PFSK-1 (cell line): ENCODE data around the gene CHODL. TPM values are rescaled to one million over a fixed set of nuclear protein-coding genes. Genes with fewer than 3 reads are reported as not detected.

ENCODE experiments used
- FOXP2 ChIP-seq: optimal IDR thresholded peaks from 2 replicates; pipeline ENCODE3; 2011; ENCODE audit warnings: borderline replicate concordance, control low read depth, inconsistent platforms; ENCODE audit not compliant: insufficient read depth; ENCODE audit errors: extremely low read length, extremely low read depth
- POLR2AphosphoS5 ChIP-seq: IDR thresholded peaks from 2 replicates; pipeline ENCODE4 v1.6.1; 2012; ENCODE audit warnings: low read depth, mild to moderate bottlenecking, control low read depth, low read length, moderate library complexity
- SIN3A ChIP-seq: IDR thresholded peaks from 2 replicates; pipeline ENCODE4 v1.6.1; 2012; ENCODE audit warnings: mild to moderate bottlenecking, low read length, moderate library complexity, borderline replicate concordance; ENCODE audit not compliant: insufficient read depth
- TAF1 ChIP-seq: IDR thresholded peaks from 2 replicates; pipeline ENCODE4 v1.6.1; 2012; ENCODE audit warnings: low read length, control low read depth, borderline replicate concordance; ENCODE audit not compliant: insufficient read depth
- polyA plus RNA-seq: library from polyadenylated mRNA; unstranded; fragments of >200 nt; gene quantifications from one replicate; pipeline ENCODE4 v1.2.1, GENCODE V29; 2012; ENCODE audit warnings: low read depth, missing spikeins; ENCODE audit not compliant: insufficient read length
- TF ChIP-seq, protein P1 (sequence below), 2 experiments: IDR thresholded peaks; 2 replicates each; pipeline versions ENCODE4 v1.6.1 to v1.8.0; 2011 to 2012; ENCODE audit warnings: low read depth in 2 of 2, low read length in 2 of 2, control low read depth in 1 of 2, inconsistent platforms in 1 of 2, mild to moderate bottlenecking in 1 of 2, moderate library complexity in 1 of 2; ENCODE audit not compliant: insufficient read depth in 1 of 2

CHODL gene, protein sequence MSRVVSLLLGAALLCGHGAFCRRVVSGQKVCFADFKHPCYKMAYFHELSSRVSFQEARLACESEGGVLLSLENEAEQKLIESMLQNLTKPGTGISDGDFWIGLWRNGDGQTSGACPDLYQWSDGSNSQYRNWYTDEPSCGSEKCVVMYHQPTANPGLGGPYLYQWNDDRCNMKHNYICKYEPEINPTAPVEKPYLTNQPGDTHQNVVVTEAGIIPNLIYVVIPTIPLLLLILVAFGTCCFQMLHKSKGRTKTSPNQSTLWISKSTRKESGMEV
- not detected for polyA plus RNA-seq

DNA sequence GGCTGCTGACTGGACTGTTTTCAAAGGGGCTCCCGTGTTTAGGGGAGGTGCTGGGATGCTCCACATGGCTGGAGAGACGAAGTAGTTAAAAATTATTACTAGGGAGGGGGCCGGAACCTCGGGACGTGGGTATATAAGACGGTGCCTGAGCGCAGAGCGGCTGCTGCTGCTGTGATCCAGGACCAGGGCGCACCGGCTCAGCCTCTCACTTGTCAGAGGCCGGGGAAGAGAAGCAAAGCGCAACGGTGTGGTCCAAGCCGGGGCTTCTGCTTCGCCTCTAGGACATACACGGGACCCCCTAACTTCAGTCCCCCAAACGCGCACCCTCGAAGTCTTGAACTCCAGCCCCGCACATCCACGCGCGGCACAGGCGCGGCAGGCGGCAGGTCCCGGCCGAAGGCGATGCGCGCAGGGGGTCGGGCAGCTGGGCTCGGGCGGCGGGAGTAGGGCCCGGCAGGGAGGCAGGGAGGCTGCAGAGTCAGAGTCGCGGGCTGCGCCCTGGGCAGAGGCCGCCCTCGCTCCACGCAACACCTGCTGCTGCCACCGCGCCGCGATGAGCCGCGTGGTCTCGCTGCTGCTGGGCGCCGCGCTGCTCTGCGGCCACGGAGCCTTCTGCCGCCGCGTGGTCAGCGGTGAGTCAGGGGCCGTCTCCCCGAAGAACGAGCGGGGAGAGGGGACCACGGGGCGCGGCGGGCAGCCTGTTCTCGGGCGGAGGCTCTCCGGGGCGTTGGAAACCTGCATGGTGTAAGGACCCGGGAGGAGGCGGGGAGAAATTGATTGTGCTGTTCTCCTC, at the start of gene CHODL:
TSS of gene CHODL (plus strand) at position 163 of the 793 bp plus-strand sequence. CDS start at position 554, 391 bp downstream.
- TF ChIP-seq FOXP2 (no peak), TAF1 (no peak), SIN3A (no peak), POLR2AphosphoS5 (no peak)
- TF ChIP-seq, protein P1, sequence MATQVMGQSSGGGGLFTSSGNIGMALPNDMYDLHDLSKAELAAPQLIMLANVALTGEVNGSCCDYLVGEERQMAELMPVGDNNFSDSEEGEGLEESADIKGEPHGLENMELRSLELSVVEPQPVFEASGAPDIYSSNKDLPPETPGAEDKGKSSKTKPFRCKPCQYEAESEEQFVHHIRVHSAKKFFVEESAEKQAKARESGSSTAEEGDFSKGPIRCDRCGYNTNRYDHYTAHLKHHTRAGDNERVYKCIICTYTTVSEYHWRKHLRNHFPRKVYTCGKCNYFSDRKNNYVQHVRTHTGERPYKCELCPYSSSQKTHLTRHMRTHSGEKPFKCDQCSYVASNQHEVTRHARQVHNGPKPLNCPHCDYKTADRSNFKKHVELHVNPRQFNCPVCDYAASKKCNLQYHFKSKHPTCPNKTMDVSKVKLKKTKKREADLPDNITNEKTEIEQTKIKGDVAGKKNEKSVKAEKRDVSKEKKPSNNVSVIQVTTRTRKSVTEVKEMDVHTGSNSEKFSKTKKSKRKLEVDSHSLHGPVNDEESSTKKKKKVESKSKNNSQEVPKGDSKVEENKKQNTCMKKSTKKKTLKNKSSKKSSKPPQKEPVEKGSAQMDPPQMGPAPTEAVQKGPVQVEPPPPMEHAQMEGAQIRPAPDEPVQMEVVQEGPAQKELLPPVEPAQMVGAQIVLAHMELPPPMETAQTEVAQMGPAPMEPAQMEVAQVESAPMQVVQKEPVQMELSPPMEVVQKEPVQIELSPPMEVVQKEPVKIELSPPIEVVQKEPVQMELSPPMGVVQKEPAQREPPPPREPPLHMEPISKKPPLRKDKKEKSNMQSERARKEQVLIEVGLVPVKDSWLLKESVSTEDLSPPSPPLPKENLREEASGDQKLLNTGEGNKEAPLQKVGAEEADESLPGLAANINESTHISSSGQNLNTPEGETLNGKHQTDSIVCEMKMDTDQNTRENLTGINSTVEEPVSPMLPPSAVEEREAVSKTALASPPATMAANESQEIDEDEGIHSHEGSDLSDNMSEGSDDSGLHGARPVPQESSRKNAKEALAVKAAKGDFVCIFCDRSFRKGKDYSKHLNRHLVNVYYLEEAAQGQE (IDR thresholded peaks at IDR 0.05; ENCODE audit: insufficient read depth in 1 of 2, low read depth in 2 of 2, low read length in 2 of 2): no peak

DNA sequence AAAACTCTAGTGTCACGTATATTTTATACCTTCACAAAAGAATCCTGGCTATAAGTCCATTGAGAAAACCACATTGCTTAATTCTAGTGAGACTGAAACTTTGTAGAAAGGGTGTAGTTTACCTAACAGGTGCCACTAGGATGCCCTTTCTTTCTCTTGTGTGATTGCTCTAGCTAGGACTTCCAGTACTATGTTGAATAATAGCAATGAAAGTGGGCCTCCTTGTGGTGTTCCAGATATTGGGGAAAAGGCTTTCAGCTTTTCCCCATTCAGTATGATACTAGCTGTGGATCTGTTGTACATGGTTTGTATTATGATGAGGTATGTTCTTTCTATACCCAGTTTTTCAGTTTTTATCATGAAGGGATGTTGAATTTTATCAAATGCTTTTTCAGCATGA, 39.7 kb upstream of the CHODL start:
- TF ChIP-seq SIN3A (no peak), FOXP2 (no peak), TAF1 (no peak), POLR2AphosphoS5 (no peak)
- TF ChIP-seq, protein P1 (IDR thresholded peaks at IDR 0.05; ENCODE audit: insufficient read depth in 1 of 2, low read depth in 2 of 2, low read length in 2 of 2): no peak

DNA sequence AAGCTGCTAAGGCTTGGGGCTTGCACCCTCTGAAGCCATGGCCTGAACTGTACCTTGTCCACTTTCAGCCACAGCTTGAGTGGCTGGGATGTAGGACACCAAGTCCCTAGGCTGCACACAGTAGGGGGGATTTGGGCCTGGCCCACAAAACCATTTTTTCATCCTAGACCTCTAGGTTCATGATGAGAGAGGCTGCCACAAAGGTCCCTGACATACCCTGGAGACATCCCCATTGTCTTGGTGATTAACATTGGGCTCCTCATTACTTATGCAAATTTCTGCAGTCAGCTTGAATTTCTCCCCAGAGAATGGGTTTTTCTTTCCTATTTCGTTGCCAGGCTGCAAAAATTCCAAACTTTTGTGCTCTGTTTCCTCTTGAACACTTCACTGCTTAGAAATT, 26.3 kb upstream of the CHODL start:
- no peak for TF ChIP-seq TAF1
- TF ChIP-seq POLR2AphosphoS5: no peak
- no peak for TF ChIP-seq SIN3A
- TF ChIP-seq, protein P1 (IDR thresholded peaks at IDR 0.05; ENCODE audit: insufficient read depth in 1 of 2, low read depth in 2 of 2, low read length in 2 of 2): no peak
- TF ChIP-seq FOXP2: no peak

DNA sequence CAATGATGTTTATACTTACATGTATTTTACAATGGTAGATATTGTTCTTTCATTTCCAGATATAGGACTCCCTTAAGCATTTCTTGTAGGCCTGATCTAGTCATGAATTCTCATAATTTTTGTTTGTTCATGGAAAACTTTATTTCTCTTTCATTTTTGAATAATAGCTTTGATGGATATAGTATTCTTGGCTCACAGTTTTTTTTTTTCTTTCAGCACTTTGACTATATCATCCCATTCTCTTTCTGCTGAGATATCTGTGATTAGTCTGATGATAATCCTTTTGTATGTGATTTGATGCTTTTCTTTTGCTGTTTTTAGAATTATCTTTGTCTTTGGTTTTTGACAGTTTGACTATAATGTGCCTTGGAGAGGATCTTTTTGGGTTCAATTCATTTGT, 24.1 kb upstream of the CHODL start:
- TF ChIP-seq FOXP2 (no peak), SIN3A (no peak), POLR2AphosphoS5 (no peak), TAF1 (no peak)
- TF ChIP-seq, protein P1 (IDR thresholded peaks at IDR 0.05; ENCODE audit: insufficient read depth in 1 of 2, low read depth in 2 of 2, low read length in 2 of 2): no peak
